ENCODE data around the gene LILRB3.
"Not testable (repeated sequence)": the region's sequence is repeated elsewhere in the genome, so short reads cannot be mapped to it uniquely, and the experiment has no call there.

Gene LILRB3

GRCh38 chr19:54172471-54173358, 50.1 kb downstream of the LILRB3 start, which contains the start of gene TMC4:
TMC4 (minus strand) TSS chr19:54173160; CDS start chr19:54173117, 43 bp downstream.
- DNase-seq (ENCODE audit: low read depth), result no peak
- no peak within 1 kb of the TSS for H3K4me3 ChIP-seq (ENCODE audit: low read depth, low read length)
- TF ChIP-seq MAX (IDR thresholded peaks at IDR 0.05; ENCODE audit: low read depth, low read length) (no peak), MYC (IDR thresholded peaks at IDR 0.05; ENCODE audit: low read depth, low read length) (no peak), POLR2A (IDR thresholded peaks at IDR 0.05; ENCODE audit: extremely low read depth, insufficient read length) (no peak), CTCF (IDR thresholded peaks at IDR 0.05; ENCODE audit: low read depth, low read length) (no peak)

- not testable (repeated sequence) for DNase-seq (ENCODE audit: low read depth); H3K4me3 ChIP-seq (ENCODE audit: low read depth, low read length)
Measured at GRCh38 chr19:54171736-54172431, 50.9 kb downstream of the LILRB3 start.

- no peak for TF ChIP-seq MAX (IDR thresholded peaks at IDR 0.05; ENCODE audit: low read depth, low read length)
- no peak for TF ChIP-seq MYC (IDR thresholded peaks at IDR 0.05; ENCODE audit: low read depth, low read length)
- no peak for TF ChIP-seq CTCF (IDR thresholded peaks at IDR 0.05; ENCODE audit: low read depth, low read length)
- TF ChIP-seq POLR2A (IDR thresholded peaks at IDR 0.05; ENCODE audit: extremely low read depth, insufficient read length), result no peak
- no peak for DNase-seq (ENCODE audit: low read depth)
Measured at GRCh38 chr19:54169149-54169740, 53.6 kb downstream of the LILRB3 start.

GRCh38 chr19:54168174-54168917, 54.5 kb downstream of the LILRB3 start:
- TF ChIP-seq MYC (IDR thresholded peaks at IDR 0.05; ENCODE audit: low read depth, low read length), result no peak
- TF ChIP-seq MAX (IDR thresholded peaks at IDR 0.05; ENCODE audit: low read depth, low read length), result peak; percentile 29; the same call in 1 of the 2 replicates
- peak; percentile 59 for TF ChIP-seq CTCF (IDR thresholded peaks at IDR 0.05; ENCODE audit: low read depth, low read length)
- TF ChIP-seq POLR2A (IDR thresholded peaks at IDR 0.05; ENCODE audit: extremely low read depth, insufficient read length), result no peak
- no peak overlapping the region for H3K4me3 ChIP-seq (ENCODE audit: low read depth, low read length)
- DNase-seq (ENCODE audit: low read depth), result peak; percentile 83

More at GRCh38 chr19:54169149-54169740, 53.6 kb downstream of the LILRB3 start:
- no peak overlapping the region for H3K4me3 ChIP-seq (ENCODE audit: low read depth, low read length)

Measured in NB4 (cell line).